Dedifferentiated amniotic fluid mesenchymal stem cell (primary cell): ENCODE results near the gene SSMEM1.
"Not testable (repeated sequence)": the region's sequence is repeated elsewhere in the genome, so short reads cannot be mapped to it uniquely, and the experiment has no call there.

Experiments
- DNase-seq: peaks from one replicate; pipeline ENCODE4 v3.0.0-alpha.2; 2016; ENCODE audit errors: extremely low spot score

Gene SSMEM1, protein sequence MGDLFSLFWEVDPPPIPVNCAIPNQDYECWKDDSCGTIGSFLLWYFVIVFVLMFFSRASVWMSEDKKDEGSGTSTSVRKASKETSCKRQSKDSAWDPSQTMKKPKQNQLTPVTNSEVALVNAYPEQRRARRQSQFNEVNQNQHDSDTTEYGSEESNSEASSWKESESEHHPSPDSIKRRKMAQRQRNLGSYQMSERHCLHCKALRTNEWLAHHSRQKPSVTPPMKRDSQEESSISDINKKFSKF

DNA sequence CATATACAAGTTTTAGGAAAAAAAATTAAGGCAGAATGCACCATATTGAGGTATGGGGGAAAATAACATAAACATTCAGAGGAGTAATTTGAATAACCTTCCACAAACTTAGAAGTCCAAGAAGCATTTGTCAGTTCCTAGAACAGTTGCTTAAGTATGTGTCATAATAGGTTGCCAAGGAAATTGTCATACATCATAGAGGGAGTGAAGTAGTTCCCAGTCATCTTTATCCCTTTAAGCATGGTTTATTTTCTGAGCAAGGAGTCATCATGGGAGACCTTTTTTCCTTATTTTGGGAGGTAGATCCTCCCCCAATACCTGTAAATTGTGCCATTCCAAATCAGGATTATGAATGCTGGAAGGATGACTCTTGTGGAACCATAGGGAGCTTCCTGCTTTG is at the start of gene SSMEM1:
SSMEM1 (plus strand) TSS at position 219 of the 400 bp plus-strand sequence; CDS start at position 270, 51 bp downstream.
- no peak for DNase-seq

GRCh38 chr7:130160023-130160422 is 47.6 kb upstream of the SSMEM1 start:
- no peak for DNase-seq

DNA sequence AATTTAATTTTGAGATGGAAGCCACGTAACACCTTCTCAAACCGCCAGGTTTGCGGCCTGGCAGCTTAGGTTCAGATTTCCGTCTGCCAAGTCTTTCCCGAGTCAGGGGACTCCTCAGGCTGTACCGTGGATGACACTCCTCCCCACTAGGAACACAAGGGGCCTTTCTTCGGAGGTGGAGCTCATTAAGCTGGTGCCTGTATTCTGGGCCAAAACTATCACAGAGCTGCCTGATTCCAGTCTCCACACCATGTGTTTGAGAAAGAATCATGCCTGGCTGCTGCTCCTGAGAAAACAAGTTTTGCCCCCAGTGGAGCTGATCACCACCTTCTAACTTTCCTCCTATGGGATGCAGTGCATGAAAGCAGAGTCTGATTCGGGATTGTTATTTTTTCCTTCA is 47.2 kb upstream of the SSMEM1 start:
- DNase-seq = no peak

- DNase-seq = no peak
Measured at GRCh38 chr7:130162196-130162595, 45.5 kb upstream of the SSMEM1 start.

GRCh38 chr7:130174237-130174959 is 33.3 kb upstream of the SSMEM1 start:
- DNase-seq = no peak

DNA sequence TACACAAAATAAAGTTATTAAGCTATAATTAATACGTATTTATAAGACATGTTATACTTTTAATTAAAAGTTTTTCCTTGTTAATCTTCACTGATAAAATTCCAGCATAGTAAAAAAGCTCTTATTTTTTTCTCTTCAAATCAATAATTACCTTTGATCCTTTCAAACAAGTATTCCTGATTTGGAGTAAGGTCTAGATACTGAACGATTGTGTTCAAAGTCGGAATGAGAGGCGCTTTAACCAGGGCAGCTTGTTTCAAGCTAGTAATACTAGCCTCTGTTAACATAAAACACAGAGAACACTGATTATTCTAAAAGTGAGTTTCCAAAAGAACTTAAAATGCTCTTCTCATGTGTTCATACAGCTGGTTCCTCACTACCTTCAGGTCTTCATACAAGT is 29.4 kb upstream of the SSMEM1 start:
- DNase-seq = no peak

DNA sequence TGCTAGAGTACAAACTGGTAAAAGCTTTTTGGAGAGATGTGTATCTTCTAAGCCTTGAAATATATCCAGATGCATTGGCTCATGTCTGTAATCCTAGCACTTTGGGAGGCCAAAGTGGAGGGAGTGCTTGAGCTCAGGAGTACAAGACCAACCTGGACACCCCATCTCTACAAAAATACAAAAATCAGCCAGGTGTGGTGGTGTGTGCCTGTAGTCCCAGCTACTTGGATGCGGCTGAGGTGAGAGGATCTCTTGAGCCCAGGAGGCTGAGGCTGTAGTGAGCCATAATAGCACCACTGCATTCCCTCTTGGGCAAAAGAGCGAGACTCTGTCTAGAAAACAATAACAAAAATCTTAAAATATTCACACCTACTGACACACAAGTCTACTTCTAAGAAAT is 28.0 kb upstream of the SSMEM1 start:
- DNase-seq = no peak

DNA sequence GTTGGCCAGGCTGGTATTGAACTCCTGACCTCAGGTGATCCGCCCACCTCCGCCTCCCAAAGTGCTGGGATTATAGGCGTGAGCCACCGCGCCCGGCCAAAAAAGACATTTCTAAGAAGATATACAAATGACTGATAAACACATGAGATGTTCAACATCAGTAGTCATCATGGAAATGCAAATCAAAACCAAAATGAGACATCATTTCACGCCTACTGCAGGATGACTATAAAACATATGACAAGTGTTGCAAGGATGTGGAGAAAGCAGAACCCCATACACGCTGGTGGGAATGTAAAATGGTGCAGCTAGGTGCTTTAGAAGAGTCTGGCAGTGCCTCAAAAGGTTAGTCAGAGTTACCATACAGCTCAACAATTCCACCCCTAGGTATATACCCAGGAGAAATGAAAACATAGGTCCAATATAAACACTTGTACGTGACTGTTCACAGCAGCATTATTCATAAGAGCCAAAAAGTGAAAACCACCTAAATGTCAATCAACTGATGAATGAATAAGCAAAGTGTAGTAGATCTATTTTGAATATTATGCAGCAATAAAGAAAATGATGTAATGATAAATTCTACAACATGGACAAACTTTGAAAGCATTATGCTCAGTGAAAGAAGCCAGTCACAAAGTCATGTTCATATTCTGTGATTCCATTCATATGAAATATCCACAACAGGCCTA is 26.9 kb upstream of the SSMEM1 start:
- no peak for DNase-seq

GRCh38 chr7:130181263-130181605 is 26.4 kb upstream of the SSMEM1 start:
- DNase-seq = no peak

DNA sequence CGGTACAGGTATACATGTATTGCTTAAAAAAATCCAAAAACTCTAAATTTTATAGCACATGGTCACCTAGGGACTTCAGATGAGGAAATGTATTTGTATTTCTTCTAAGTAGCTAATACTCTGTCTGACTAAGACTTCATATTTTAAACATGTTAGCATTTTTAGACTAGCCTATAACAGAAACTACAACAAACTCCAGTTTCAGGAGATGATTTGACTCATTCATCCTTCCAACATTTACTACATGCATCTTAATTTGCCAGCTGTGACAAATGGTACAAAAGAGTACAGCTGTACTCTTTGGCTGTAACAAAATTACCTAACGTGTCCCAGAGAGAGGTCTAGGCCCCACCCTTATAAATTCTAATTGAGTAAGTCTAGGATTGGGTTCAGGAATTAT is 24.7 kb upstream of the SSMEM1 start:
- no peak for DNase-seq

DNA sequence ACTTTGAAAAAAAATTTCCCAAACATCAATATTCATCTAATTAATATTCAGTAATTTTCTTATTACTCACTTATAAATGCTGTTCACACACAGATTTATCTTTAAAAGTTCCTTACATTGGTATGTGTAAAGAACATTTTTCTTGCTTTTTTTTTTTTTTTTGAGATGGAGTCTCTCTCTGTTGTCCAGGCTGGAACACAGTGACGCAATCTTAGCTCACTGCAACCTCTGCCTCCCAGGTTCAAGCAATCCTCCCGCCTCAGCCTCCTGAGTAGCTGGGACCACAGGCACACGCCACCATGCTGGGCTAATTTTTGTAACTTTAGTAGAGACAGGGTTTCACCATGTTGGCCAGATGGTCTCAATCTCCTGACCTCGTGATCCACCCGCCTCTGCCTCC is 23.3 kb upstream of the SSMEM1 start:
- DNase-seq = not testable (repeated sequence)

DNA sequence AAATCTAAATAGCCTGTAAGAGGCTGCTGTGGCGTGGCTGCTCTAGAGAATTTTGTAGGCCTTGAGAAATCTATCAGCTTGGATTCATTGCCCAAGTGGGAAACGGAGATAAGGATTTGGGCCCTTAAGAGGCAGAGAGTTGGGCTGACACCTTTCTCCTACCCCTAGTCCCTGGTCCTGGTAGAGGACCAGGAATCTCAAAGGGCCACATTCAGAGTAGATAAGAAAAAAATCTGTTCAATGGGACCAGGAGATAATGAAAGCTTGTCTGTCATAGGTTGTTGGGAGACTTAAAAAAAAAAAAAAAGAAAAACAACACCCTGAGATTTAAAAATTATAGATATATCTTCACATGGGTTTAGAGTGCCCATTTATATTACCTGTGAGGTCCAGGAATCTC is 20.3 kb upstream of the SSMEM1 start:
- DNase-seq = no peak

DNA sequence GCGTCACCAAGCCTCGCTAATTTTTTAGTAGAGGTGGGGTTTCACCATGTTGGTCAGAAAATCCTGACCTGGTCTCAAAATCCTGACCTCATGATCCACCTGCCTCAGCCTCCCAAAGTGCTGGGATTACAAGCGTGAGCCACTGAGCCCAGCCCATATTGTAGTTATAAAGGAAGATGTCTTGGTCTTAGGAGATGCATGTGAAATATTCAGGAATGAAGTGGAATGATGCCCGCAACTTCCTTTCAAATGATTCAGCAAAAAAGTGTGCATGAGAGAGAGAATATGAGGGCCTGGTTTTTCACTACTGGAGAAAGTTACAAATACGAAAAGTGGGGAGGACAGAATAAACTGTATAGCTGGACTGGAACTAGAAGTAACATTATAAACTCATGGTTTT is 18.3 kb upstream of the SSMEM1 start:
- DNase-seq = peak; percentile 16

- no peak for DNase-seq
Measured at GRCh38 chr7:130191791-130192190, 15.9 kb upstream of the SSMEM1 start.

DNA sequence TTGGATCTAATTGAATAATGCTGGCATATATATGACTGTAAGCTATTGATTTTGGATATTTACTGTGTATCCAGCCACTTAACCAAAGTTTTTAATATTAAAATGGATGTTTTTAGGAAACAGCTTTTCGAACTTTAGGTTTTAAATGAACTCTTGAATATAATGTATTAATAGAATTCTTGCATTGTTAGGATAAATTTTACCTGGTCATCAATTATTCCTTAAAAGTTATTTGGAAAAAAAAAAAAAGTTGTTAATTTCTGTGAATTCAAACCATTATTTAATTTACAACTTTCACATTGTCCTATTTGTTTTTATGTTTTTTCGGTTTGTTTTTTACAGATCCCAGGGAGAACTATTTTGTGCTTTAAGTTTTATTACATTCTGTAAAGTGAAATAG is 12.3 kb upstream of the SSMEM1 start:
- DNase-seq = no peak

- DNase-seq = no peak
Measured at GRCh38 chr7:130196476-130196875, 11.2 kb upstream of the SSMEM1 start.

GRCh38 chr7:130197094-130197493 is 10.6 kb upstream of the SSMEM1 start:
- DNase-seq = no peak

GRCh38 chr7:130201796-130202195 is 5.9 kb upstream of the SSMEM1 start:
- no peak for DNase-seq

- peak; percentile 99 for DNase-seq
Measured at GRCh38 chr7:130205084-130205947, 2.3 kb upstream of the SSMEM1 start, which contains the start of gene TMEM209. TSS of gene TMEM209 (minus strand) at chr7:130205406. CDS start at chr7:130205375, 31 bp downstream.

DNA sequence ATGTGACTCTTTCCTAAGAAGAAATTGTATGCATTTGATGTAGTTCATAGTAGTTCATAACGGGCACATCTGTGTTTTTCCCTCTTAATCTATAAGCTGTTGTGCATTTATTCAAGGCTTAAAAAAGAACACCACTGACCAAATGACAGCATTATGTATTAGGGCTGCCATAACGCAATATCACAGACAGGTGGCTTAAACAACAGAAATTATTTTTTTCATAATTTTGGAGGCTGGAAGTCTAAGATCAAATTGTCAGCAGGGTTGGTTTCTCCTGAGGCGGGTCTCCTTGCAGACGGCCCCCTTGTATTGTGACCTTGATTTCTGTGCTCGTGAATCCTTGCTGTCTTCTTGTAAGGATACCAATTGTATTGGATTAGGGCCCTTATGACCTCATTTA is 627 bp upstream of the SSMEM1 start:
- no peak for DNase-seq

- DNase-seq = no peak
Measured at GRCh38 chr7:130208516-130208915, 856 bp downstream of the SSMEM1 start.
